BJ (cell line): ENCODE results near the gene BCL2L2. TPM values are rescaled to one million over a fixed set of nuclear protein-coding genes. Genes with fewer than 3 reads are reported as not detected.
"Not testable (repeated sequence)": the region's sequence is repeated elsewhere in the genome, so short reads cannot be mapped to it uniquely, and the experiment has no call there.

Experiments
- CTCF ChIA-PET: fragments of 350-600 bp; formaldehyde crosslinking; extraction: SDS; loops from one replicate; lab custom pipeline; 2021; ENCODE audit warnings: antibody characterized with exemption, inconsistent platforms; lab: Yijun Ruan, JAX
- POLR2A ChIA-PET: fragments of 300-600 bp; sonication (Branson Sonifier 250); formaldehyde crosslinking; extraction: SDS; loops from one replicate; lab custom pipeline; 2021; ENCODE audit warnings: antibody characterized with exemption; lab: Charles Lee
- DNase-seq: peaks from one replicate; pipeline ENCODE4 v3.0.0-alpha.2; 2011; ENCODE audit warnings: low read depth
- H3K27me3 ChIP-seq: 2 replicates; pipeline ENCODE4 v1.6.0; 2011; ENCODE audit warnings: low read length; ENCODE audit not compliant: control insufficient read depth, insufficient read depth
- H3K36me3 ChIP-seq: 2 replicates; pipeline ENCODE4 v1.5.1; 2011; ENCODE audit warnings: low read length; ENCODE audit not compliant: control insufficient read depth, insufficient read depth
- H3K4me3 ChIP-seq: 2 replicates; pipeline ENCODE4 v1.5.1; 2011; ENCODE audit warnings: low read depth, mild to moderate bottlenecking, control low read depth, low read length
- CTCF ChIP-seq: IDR thresholded peaks from 2 replicates; pipeline ENCODE4 v1.5.1; 2011; ENCODE audit warnings: low read depth, mild to moderate bottlenecking, control low read depth, inconsistent platforms, low read length, moderate library complexity; ENCODE audit not compliant: insufficient read depth
- polyA minus RNA-seq: library from RNA; depleted of rRNA, polyadenylated mRNA; stranded (reverse); fragments of >200 nt; gene quantifications from 2 replicates; pipeline ENCODE4 v1.2.3, GENCODE V29; 2011; rRNA and poly(A)+ RNA removed
- polyA plus RNA-seq: library from polyadenylated mRNA; depleted of rRNA; stranded (reverse); fragments of >200 nt; gene quantifications from 2 replicates; pipeline ENCODE4 v1.2.3, GENCODE V29; 2011; rRNA removed

BCL2L2 gene
- polyA plus RNA-seq (26.5 and 27.9 TPM in 2 replicates), polyA minus RNA-seq (10.5 and 12.3 TPM in 2 replicates)

GRCh38 chr14:23306412-23307145, at the start of gene BCL2L2:
TSS of gene BCL2L2 (plus strand) at chr14:23306833. CDS start at chr14:23307768, 935 bp downstream.
- POLR2A ChIA-PET = interaction anchor here (0.6 to 1.0 kb wide), 4 partner anchors 10 to 172 kb away, joined by 3 to 10 read pairs (median 6); partner anchors contain the start of gene PABPN1
- DNase-seq = peak; percentile 37
- TF ChIP-seq CTCF = no peak
- peak within 1 kb of the TSS; percentile 91 for H3K4me3 ChIP-seq
- H3K36me3 ChIP-seq = peaks cover 22% of the 10 kb centered on the region
- CTCF ChIA-PET = interaction anchor here (0.5 to 1.8 kb wide), 8 partner anchors 9 to 243 kb away, joined by 3 to 7 read pairs (median 3); no protein-coding TSS in a partner anchor
- H3K27me3 ChIP-seq = no peaks in the 10 kb centered on the region

- CTCF ChIA-PET = interaction anchor here (1.2 to 1.5 kb wide), 2 partner anchors 9 to 102 kb away, joined by 3 to 7 read pairs; no protein-coding TSS in a partner anchor
- no peak for DNase-seq
- no peak for TF ChIP-seq CTCF
- POLR2A ChIA-PET = interaction anchor here (0.6 kb wide), 1 partner anchor 25 kb away, joined by 4 read pairs; no protein-coding TSS in a partner anchor
- no peaks in the 10 kb centered on the region for H3K36me3 ChIP-seq
- H3K27me3 ChIP-seq = peaks cover 7% of the 10 kb centered on the region; the same call in 1 of the 2 replicates
- no peak overlapping the region for H3K4me3 ChIP-seq
Measured at GRCh38 chr14:23258256-23258655, 48.4 kb upstream of the BCL2L2 start.

GRCh38 chr14:23259426-23259825, 47.2 kb upstream of the BCL2L2 start:
- Histone ChIP-seq H3K4me3 (no peak overlapping the region), H3K27me3 (peaks cover 7% of the 10 kb centered on the region; the same call in 1 of the 2 replicates), H3K36me3 (no peaks in the 10 kb centered on the region)
- POLR2A ChIA-PET = no interaction called here
- no peak for TF ChIP-seq CTCF
- DNase-seq = no peak
- CTCF ChIA-PET = interaction anchor here (0.6 to 1.9 kb wide), 3 partner anchors 13 to 310 kb away, joined by 3 to 6 read pairs (median 3); no protein-coding TSS in a partner anchor

GRCh38 chr14:23260849-23261248, 45.8 kb upstream of the BCL2L2 start:
- POLR2A ChIA-PET, H3K4me3 ChIP-seq, H3K27me3 ChIP-seq, H3K36me3 ChIP-seq, DNase-seq: not testable (repeated sequence)
- CTCF ChIA-PET = interaction anchor here (0.9 to 1.9 kb wide), 2 partner anchors 41 to 120 kb away, joined by 4 to 6 read pairs; no protein-coding TSS in a partner anchor

- TF ChIP-seq CTCF = no peak
- Histone ChIP-seq H3K36me3 (no peaks in the 10 kb centered on the region), H3K4me3 (no peak overlapping the region), H3K27me3 (no peaks in the 10 kb centered on the region)
- DNase-seq = no peak
- ChIA-PET POLR2A (interaction anchor here (0.6 kb wide), 1 partner anchor 37 kb away, joined by 3 read pairs; the partner anchor contains the start of gene BCL2L2), CTCF (interaction anchor here (0.6 kb wide), 1 partner anchor 24 kb away, joined by 3 read pairs; no protein-coding TSS in a partner anchor)
Measured at GRCh38 chr14:23269193-23269592, 37.4 kb upstream of the BCL2L2 start.
